Stimulated activated CD8-positive, alpha-beta memory T cell treated with anti-CD3 and anti-CD28 coated beads, Interleukin-7, amount 100 ng/mL, for 48 hours (primary cell): ENCODE data around the gene AHSG.

Experiments
- DNase-seq, 2 donors: peaks; one replicate each; pipeline ENCODE4 v3.0.0-alpha.2; 2020; ENCODE audit warnings: low read depth in 1 of 2; ENCODE audit errors: extremely low read depth in 1 of 2

AHSG gene

DNA sequence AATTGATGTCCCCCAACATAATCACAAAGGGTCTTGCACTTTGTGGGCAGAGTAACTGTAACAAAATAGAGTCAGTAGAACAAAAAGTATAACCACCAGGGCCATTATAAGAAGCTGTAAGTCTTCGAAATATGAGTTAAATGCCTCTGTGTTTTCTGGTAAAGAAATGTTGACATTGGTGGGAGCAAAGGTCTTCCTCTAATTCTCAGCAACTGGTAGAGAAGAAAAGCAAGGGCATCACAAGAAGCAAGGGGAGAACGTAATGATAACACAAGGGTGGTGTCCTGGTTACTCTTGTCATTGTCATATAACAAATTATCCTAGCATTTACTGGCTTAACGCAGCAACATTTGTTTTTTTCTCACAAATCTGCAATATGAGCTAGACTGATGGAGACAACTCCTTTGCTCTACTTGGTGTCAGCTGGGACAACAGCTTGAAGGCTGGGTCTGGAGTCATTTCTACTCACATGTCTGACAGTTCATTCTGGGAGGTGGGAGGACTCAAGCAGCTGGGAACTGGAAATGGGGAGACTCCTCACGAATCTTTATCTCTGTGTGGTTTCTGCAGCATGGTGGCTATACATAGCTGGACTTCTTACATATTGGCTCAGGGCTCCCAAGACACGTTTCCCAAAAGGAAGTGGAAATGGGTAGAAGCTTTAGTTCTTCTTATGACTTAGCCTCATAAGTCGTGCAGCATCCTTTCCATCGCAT, 22.1 kb upstream of the AHSG start:
- DNase-seq: no peak

DNA sequence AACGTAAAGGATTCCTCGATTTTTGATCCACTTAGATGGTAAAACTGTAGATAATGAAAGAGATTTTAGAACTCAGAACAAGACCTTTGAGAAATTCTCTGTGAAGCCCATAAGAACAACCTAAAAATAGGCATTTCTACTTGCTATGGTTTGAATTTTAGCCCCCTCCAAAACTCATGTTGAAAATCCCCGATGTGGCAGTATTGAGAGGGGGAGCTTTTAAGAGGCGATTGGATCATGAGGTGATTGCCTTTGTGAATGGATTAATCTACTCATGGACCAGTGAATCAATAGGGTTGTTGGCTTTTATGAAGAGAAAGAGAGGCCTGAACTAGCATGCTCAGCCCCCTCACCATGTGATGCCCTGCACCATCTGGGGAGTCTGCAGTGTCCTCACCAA, 20.2 kb upstream of the AHSG start:
- DNase-seq: no peak

DNA sequence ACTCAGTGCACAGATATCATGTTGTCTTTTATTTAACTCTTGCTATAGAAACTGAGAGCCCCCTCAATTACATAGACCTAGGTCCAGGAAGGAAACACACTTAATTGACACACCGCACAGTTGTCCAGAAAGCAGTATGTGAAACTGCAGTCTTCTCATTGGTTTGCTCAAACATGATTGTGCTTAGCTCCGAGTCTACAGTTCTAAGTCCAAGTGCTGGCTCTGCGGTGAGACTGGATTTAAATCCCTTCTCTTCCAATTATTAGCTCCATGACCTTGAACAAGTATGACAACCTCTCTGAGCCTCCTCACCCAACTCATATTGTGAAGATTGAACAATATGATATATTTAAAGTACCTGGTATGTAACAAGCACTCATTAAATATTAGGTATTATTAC, 19.0 kb upstream of the AHSG start:
- DNase-seq: no peak

DNA sequence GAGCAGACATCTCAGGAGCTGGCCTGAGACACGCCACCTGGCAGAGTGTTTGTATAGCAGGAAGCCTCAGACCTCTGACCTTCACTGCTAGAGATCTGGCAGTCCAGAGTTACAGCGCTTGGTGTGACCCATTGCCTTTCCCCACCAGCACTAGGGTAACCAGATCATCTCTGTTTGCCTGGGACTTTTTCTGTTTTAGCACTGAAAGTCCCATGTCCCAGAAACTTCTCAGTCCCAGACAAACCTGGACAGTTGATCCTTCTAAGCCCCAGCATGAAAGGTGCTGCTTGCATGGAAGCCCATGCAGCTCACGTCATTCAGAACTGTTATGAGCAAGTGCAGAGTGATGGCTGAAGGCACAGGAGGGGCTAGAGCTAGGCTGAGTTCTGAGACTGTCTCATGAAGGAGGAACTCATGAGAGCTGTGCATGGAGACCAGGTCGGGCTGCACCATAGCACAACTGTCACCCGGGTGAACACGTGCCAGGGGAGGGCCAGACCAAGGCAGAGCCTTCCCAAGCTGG, 18.2 kb upstream of the AHSG start:
- DNase-seq: no peak

DNA sequence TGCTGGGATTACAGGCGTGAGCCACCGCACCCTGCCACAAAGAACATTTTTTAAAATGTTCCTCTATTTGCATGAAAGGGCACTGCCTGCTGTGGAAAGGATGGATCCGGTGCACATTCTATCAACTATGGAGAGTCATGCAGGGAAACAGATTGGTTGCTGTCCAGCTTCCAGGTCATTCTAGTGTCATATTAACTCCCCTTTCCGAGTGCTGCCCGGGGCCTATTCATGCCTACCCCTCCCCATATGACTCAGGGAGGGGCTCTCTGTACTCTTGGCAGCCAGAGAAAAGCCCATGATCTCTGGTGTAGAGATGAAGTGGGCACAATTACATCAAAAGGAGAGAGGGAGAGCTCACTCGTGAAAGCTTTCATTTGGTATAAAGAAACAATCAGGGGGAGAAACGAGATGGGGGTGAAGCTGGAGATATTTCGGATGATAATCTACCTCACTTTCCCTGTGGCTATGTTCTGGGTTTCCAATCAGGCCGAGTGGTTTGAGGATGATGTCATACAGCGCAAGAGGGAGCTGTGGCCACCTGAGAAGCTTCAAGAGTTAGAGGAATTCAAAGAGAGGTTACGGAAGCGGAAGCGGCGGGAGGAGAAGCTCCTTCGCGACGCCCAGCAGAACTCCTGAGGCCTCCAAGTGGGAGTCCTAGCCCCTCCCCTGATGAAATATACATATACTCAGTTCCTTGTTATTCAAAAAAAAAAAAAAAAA, 16.1 kb upstream of the AHSG start:
- DNase-seq: no peak

DNA sequence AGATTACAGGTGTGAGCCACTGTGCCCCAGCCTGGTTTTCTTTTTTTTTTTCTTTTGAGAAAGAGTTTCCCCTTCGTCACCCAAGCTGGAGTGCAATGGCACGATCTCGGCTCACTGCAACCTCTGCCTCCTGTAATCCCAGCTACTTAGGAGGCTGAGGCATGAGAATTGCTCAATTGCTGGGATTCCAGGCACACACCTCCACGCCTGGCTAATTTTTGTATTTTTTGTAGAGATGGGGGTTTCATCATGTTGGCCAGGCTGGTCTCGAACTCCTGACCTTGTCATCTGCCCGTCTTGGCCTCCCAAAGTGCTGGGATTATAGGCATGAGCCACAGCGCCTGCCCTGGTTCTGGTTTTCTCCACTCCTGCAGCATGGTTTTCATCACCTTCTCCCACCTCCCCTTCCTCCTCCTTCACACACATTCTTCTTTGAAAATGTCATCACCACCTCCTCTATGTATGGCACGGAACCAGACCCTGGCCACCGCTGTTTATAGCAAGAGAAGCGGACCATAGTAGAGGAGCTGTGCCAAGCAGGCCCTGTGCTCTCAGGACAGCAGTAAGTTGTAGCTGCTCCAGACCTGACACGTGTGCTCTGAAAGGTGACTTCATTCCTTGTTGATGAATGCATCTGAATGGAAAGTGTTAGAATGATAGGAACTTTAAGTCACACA, 14.6 kb upstream of the AHSG start:
- DNase-seq: no peak

DNA sequence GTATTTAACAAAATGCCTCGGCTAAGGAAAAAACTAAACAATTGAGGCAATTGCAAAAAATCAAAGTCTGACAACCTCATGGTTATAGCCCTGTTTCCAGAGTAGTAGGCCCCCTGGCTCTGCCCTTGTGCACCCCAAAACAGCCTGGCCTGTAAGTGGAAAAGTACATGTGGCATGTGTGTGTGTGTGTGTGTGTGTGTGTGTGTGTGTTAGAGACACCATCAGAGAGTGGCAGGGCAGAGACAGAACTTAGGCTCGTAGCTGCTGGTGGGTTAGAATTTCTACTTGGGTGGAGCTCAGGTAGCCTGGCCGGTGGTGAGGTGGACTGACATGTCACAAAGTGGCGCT, 14.1 kb upstream of the AHSG start:
- no peak for DNase-seq

DNA sequence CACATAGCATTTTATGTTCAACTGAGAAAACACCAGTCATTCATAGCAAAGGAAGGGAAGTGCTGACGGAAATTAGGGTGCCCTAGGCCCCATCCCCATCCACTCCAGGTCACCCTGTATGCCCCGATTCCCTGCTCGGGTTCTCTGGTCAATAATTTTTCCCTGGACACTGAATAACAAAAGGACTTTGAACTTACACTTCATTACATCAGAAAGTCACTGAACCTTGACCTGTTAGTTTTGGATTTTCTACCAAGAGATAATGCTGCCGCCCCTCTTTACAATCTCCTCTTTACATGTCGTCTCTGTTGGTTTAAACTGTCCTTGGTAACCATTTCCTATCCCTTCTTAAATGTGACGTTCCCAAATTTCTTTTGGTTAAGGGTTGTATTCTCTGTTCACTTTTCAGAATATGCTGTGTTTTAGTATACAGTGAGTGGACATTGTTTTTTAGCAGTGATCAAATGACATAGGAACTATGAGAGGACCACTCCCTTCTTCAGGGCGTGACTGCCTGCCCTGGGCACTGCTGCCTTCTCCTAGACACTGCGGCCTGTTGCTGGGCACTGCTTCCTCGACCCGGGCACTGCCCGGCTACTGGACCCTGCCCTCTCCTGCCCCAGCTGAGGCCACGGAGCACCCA, 13.6 kb upstream of the AHSG start:
- no peak for DNase-seq

DNA sequence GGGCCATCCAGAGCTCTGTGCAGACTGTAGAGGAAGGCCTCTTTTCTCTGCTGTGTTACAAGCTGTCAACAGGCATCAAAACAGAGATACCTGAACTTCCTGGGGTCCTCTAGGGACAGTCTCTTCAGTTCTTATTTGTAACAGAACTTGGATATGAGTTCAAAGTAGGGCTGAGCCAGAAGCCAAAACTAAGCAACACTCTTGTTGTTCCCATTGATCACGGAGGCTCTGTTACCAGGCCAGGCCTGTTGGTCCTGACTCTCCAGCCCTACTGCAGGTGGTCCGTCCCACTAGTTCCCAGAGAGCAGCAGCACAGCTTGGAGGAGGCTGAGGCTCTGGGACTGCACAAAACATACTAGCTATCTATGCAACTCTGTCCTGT, 13.1 kb upstream of the AHSG start:
- DNase-seq: no peak

DNA sequence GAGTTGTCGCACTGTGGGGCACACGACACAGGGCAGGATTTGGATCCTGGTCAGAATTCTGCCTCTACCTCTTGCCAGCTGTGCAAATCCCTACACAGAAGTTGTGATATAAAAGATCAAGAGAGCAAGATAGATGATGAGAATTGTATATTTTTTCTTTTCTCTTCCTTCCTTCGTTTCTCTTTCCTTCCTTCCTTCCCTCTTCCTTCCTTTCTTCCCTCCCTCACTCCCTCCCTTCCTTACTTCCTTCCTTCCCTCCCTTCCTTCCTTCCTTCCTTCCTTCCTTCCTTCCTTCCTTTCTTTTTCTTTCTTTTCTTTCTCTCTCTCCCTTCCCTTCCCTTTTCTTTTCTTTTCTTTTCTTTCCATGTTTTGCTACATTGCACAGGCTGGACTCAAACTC, 12.0 kb upstream of the AHSG start:
- no peak for DNase-seq

DNA sequence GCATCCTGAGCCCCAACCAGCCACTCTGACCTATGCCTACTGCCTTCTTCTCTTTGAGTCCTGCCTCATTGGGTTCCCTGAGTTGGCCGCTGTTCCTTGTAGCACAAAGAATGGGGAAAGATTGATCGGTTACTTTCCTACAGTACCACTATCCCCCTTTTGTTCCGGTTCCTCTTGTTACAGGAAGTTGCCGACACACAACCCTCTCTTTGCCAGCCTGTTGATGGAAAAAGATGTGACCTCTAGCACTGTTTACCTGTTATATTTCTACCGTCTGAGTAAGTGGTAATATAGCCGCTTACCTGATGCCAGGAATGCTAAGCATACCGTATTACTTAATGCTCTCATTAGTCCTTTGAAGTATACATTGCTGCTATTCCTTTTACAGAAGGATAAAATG, 9.7 kb upstream of the AHSG start:
- DNase-seq: no peak

DNA sequence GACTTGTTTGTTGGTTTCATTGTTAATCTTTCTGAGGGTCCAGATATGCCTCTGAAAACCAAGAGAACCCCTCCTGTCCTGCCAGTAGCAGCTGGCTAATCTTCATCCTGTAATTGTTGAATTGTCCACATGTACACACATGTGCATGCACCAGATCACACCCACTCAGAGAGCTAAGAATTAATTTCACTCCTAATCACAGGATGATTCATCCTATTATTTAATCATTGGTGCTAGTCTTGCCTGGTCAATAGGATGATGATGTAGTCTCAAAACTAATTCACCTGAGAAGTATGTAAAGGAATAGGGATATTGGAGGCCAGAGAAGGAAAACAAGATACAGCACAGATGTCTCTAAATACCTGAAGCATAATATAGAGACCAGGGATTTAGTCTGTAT, 7.8 kb upstream of the AHSG start:
- no peak for DNase-seq

DNA sequence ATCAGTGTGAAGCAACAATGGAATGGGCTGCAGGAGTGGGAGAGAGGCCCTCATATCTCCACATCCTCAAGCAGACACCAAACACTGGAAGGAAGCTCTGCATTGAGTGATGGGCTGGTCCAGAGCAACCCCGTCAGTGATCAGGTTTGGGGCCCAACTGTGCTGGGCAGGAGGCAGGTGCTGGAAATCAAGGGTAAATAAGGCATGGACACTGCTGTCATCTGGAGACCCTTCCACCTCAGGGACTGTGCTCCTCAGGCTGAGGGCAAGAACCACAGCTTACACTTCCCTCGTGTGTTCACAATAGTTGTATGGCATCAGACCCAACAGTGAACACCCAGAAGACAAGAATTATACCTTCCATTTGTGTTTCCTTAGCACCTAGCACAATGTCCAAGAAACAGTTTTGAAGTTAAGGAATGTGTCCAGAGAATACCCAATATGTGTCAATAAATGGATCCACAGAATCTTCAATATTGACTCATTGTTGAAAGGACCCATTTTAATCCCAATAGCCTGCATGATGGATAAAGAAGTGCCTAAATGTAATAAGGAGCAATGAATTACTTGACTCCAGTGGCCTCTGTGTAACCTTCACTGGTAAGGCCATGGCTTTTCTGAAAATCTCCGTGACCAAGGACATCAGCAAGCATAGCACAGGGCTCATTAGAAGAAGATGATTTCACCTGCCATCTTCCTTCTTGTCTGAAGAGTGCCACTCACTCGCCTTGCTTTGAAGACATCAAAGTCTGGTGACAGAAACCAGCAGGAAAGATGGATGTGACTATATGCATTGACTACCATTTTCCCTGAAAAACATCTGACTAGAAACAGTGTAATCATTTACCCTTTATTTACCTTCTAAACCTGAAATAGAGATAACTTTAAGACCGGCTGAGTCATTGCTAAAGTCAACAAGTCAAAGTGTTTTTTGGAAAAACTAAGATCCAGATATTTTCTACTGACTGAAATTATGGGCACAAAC, 7.0 kb upstream of the AHSG start:
- no peak for DNase-seq

DNA sequence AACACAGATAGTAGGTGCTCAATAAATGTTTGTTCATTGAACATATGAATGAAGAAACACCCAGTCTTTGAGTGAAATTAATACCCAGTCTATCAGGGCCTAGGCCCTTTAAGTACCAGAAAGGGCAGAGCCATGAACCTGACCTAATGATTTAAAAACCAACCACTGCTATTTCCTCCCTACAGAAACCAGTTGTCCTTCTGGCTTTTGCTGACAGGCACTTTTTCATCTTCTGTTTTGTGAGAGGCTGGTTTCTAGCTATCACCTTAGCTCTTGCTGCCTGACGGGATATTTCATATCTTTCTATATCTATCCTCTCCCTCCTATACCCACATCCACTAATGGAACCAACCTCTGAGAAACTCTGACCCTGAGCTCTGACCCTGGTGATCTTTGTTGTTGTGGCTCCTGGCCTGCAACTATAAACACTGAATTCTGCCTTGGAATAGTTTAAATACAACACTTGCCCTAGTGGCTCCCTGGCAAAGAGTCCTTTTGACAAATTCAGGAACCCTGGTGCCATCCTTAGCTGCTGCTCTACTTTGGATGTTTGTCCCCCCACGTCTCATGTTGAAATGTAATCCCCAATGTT, 4.1 kb upstream of the AHSG start:
- DNase-seq: no peak

DNA sequence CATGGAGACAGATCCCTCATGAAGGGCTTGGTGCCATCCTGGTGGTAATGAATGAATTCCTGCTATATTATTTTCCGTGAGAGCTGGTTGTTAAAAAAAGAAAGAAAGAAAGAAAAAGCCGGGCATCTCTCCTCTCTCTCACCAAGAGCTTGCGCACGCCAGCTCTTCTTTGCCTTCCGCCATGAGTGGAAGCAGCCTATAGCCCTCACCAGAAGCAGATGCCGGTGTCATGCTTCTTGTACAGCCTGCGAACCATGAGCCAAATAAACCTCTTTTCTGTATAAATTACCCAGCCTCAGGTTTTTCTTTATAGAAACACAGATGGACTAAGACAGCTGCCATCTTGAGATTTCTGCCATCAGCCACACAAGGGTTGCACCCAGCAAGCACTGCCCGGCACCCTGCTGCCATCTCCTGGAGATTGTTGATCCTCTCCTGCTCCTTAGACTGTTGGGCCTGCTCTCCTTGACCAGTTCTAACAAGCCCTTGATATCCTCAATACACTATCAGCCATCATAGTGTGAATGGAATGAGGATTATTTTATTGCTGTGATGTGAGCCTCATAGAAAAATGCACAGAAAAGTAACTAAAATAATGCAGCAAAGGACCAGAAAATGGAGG, 3.5 kb upstream of the AHSG start:
- DNase-seq: no peak

DNA sequence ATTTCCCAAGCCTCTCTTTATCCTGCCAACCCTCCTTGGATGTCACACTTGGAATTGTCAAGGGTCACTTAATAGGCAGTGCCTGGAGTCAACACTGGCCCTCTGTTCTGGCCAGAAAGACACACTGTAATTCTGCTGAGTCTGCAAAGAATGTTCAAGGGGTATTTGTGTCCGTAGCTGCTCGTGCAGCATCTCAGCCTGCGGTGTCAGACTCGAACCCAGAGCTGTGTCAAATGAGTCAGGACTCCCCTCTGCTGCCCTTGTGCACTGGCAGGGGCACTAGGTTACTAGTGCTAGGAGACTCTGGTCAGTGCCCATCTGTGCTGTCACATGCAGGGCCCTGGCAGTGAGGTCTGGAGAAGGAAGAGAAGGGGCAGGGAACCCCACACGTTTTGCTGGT, 795 bp upstream of the AHSG start:
- DNase-seq: no peak

DNA sequence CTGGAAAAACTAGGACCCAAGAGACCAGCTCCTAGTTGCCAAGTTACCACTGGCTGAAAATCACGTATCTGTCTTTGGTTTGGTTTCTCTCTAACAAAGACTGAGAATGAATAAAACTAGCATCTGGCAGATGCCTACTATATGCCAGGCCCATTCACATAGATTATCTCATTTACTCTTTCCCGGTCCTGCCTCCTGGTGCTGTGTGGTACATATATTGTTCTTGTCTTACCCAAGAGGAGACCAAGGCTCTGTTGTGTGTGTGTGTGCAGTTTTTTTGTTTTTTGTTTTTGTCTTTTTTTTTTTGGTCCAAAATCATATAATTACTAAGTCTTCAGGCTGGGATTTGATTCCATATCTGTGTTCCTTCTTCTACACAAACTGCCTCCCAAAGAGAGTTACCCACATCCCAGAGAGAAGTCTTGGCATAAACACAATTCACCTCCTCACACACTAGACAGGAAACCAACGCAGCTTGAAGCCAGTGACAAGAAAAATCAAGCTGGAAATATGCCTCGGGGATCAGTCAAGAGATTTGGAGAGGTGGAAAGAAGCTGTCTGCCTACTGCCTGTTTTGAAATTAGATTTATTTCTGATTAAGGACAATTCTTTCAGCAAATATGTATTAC, 891 bp downstream of the AHSG start:
- DNase-seq: no peak

DNA sequence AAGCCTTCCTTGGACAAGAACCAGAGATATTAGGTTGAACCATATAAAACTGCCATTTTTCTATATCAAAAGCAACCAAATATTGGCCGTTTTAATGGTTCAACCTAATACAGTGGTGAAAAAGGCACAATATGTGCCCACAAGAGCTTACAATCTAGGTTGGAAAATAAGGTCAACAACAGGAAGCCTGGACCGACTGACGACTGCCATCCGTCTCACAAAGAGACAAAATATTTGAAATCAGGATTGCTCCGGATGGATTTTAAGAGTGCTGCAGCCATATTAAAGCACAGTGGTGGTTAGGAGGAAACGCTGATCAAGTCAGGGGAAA, 1.4 kb downstream of the AHSG start:
- no peak for DNase-seq
